Ramos (cell line): ENCODE data around the gene ABHD10.

Experiments
- in situ Hi-C: fragments of 300-500 bp; cut with MboI; formaldehyde crosslinking; loops from one replicate; pipeline ENCODE4 v1.14.3; 2022; ENCODE audit warnings: low sequenced_read_pairs; ENCODE audit not compliant: unreplicated experiment

Gene ABHD10

GRCh38 chr3:111978583-111979433 lies at the start of gene ABHD10:
Gene ABHD10 (plus strand): TSS chr3:111979026. CDS start chr3:111979062, 36 bp downstream.
- in situ Hi-C loops, result loop anchor here (10.0 kb wide), 1 partner anchor 254 kb away; no protein-coding TSS in a partner anchor

GRCh38 chr3:111929484-111929883 lies 49.3 kb upstream of the ABHD10 start:
- in situ Hi-C loops, result no loop called here

- in situ Hi-C loops, result no loop called here
These were observed 45.9 kb upstream of the ABHD10 start for GRCh38 chr3:111932946-111933345.

GRCh38 chr3:111936191-111936841 lies 42.5 kb upstream of the ABHD10 start:
- in situ Hi-C loops, result no loop called here

- in situ Hi-C loops, result no loop called here
These were observed 41.9 kb upstream of the ABHD10 start for GRCh38 chr3:111936967-111937366.

- in situ Hi-C loops, result no loop called here
These were observed 41.0 kb upstream of the ABHD10 start for GRCh38 chr3:111937871-111938270.

GRCh38 chr3:111939873-111940272 lies 39.0 kb upstream of the ABHD10 start:
- in situ Hi-C loops, result no loop called here

- in situ Hi-C loops, result no loop called here
These were observed 35.3 kb upstream of the ABHD10 start for GRCh38 chr3:111943533-111943932.

- in situ Hi-C loops, result no loop called here
These were observed 34.5 kb upstream of the ABHD10 start for GRCh38 chr3:111944372-111944771.

GRCh38 chr3:111947231-111947630 lies 31.6 kb upstream of the ABHD10 start:
- in situ Hi-C loops, result no loop called here

- in situ Hi-C loops, result no loop called here
These were observed 30.0 kb upstream of the ABHD10 start for GRCh38 chr3:111948786-111949185.

GRCh38 chr3:111949712-111950111 lies 29.1 kb upstream of the ABHD10 start:
- in situ Hi-C loops, result no loop called here

- in situ Hi-C loops, result no loop called here
These were observed 27.8 kb upstream of the ABHD10 start for GRCh38 chr3:111951032-111951431.

- in situ Hi-C loops, result no loop called here
These were observed 26.7 kb upstream of the ABHD10 start for GRCh38 chr3:111952086-111952485.

GRCh38 chr3:111952866-111953450 lies 25.9 kb upstream of the ABHD10 start:
- in situ Hi-C loops, result no loop called here

- in situ Hi-C loops, result no loop called here
These were observed 24.4 kb upstream of the ABHD10 start for GRCh38 chr3:111954228-111954990.

GRCh38 chr3:111955876-111956275 lies 22.9 kb upstream of the ABHD10 start:
- in situ Hi-C loops, result no loop called here

- in situ Hi-C loops, result no loop called here
These were observed 22.4 kb upstream of the ABHD10 start for GRCh38 chr3:111956449-111956848.

- in situ Hi-C loops, result no loop called here
These were observed 21.7 kb upstream of the ABHD10 start for GRCh38 chr3:111956995-111957734.
